GM12801 (cell line): Measurements from ENCODE around the gene TOP1.

Source experiments
- TF ChIP-seq, protein P1 (sequence below): IDR thresholded peaks from one replicate; pipeline ENCODE4 v1.5.1; 2011; ENCODE audit warnings: control low read depth; ENCODE audit not compliant: insufficient read length; ENCODE audit errors: extremely low read depth

The TOP1 gene

DNA sequence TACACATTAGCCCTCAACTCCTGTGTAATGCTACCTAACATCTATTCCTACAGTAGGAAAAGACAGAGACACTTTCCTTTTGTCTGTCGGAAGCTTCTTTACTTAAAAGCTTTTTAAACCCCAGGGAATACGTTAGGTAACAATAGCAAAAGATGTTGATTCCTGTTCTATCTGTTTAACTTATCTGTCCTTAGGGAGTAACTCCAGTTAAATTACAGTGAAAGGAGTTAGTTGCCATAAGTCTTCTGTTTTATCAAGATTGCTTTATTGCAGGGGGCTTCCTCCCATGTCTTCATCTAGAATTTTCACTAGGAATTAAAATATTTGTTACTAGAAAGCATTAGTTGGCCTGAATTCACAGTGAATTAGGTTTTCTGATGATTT lies 26.2 kb downstream of the TOP1 start:
- TF ChIP-seq, protein P1, sequence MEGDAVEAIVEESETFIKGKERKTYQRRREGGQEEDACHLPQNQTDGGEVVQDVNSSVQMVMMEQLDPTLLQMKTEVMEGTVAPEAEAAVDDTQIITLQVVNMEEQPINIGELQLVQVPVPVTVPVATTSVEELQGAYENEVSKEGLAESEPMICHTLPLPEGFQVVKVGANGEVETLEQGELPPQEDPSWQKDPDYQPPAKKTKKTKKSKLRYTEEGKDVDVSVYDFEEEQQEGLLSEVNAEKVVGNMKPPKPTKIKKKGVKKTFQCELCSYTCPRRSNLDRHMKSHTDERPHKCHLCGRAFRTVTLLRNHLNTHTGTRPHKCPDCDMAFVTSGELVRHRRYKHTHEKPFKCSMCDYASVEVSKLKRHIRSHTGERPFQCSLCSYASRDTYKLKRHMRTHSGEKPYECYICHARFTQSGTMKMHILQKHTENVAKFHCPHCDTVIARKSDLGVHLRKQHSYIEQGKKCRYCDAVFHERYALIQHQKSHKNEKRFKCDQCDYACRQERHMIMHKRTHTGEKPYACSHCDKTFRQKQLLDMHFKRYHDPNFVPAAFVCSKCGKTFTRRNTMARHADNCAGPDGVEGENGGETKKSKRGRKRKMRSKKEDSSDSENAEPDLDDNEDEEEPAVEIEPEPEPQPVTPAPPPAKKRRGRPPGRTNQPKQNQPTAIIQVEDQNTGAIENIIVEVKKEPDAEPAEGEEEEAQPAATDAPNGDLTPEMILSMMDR = no peak

DNA sequence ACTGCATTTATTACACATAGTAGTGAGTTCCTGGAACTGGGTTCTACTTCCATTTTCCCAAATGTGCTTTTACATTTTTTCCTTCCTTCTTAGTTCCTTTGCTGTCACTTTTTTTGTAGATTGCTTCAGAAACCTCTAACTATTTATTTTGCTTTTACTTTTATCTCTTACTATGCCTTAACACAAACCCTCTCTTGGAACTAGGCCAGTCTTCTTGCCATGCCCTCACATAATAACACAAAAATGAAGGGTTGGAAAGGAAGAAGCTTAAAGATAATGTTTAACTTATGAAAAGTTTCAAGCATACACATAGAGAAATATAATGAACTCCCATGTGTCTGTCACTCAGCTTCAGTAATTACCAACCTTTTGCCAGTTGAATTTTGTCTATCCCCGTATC lies 27.1 kb downstream of the TOP1 start:
- TF ChIP-seq, protein P1 = no peak

DNA sequence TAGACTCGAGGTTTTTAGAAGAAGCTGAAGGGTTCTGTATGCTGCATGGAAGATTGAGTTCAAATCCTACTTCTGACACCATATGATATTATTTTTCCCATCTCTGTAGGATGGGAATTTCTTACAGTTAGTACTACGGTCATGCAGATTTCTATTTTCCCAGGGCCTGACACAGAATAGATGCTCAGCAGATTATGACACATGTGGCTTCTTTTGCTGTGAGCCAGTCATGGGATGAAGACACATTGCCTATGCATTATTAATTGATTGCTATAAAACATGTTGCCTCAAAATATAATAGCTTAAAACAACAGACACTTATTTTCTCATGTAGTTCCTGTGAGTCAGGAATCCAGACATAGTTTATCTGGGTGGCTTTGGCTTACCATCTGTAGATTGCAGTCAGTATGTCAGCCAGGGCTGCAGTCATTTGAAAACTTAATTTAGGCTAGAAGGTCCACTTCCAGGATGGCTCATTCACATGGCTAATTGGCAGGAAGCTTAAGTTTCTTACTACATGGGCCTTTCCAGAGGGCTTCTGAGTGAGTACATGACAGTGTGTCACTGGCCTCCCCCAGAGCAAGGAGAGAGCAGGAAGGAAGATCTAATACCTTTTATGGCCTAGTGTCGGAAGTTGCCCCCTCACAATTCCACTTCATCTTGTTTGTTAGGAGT lies 29.5 kb downstream of the TOP1 start:
- TF ChIP-seq, protein P1 = no peak

DNA sequence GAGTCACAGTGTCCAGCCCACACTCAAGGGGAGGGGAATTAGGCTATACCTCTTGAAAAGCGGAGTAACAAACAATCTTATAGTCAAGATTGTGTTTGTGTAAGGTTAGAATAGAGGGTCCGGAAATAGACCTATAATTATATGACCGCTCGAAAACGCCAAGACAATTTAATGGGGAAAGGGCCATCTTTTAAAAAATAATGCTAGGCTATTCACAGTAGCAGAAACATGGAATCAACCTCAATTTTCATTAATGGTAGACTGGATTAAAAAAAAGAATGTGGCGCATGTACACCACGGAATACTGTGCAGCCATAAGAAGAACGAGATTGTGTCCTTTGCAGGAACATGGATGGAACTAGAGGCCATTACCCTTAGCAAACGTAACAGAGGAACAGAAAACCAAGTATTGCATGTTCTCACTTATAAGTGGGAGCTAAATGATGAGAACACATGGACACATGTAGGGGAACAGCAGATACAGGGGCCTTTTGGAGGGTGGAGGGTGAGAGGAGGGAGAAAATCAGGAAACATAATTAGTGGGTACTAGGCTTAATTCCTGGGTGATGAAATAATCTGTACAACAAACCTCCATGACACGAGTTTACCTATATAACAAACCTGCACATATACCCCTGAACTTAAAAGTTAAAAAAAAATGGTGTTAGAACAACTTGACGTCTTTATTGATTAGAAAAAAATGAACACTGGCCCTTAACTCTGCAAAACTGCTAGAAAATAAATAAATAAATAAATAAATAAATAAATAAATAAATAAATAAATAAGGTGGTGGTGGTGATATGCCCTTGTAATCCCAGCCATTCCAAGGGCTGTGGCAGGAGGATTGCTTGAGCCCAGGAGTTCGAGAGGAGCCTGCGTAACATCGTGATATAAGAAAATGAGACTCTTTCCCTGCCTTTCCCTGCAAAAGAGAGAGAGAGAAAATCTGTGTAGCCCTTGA lies 30.3 kb downstream of the TOP1 start:
- TF ChIP-seq, protein P1 = no peak

DNA sequence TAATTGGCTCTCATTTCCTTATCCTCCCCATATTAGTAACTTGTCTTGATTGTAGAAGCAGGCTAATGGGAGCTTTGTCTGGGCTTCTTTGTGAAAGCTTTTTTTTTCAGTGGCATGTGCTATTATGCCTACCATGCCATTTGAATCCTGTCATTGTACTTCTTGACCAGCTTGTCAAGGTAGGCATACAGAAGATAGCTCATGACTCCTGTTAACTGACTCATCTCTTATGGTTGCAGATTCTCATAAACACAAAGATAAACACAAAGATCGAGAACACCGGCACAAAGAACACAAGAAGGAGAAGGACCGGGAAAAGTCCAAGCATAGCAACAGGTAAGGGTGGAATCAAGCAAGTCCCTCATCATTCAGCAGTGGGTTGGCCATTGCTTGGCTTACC lies 32.5 kb downstream of the TOP1 start:
- TF ChIP-seq, protein P1 = no peak

DNA sequence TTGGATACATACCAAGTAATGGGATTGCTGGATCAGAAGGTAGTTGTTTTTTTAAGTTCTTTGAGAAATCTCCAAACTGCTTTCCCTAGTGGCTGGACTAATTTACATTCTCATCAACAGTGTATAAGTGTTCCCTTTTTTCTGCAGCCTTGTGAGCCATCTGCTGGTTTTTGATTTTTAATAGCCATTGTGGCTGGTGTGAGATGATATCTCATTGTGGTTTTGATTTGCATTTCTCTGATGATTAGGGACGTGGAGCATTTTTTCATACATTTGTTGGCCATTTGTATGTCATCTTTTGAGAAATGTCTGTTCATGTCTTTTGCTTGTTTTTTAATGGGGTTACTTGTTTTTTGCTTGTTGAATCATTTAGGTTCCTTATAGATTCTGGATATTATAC lies 34.8 kb downstream of the TOP1 start:
- TF ChIP-seq, protein P1 = no peak

DNA sequence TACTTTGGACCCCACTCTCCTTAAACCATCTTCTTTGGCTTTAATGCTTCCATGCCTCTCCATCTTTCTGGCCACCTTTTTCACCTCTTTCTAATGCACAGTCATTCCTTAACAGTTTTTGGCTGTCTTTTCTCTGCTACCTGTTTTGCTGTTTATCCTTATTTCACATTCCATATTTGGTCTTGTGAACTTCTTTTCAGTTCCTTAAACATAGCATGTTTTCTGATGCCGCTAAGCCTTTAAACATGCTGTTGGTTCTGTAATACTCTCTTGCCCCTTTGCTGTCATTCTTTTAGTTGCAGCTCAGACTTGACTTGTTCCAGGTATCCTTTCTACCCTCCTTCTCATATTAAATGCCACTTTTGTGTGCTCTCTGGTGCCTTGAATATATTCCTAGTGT lies 35.8 kb downstream of the TOP1 start:
- TF ChIP-seq, protein P1 = no peak
